Measurements from ENCODE around the gene DMPK.

The DMPK gene

DNA sequence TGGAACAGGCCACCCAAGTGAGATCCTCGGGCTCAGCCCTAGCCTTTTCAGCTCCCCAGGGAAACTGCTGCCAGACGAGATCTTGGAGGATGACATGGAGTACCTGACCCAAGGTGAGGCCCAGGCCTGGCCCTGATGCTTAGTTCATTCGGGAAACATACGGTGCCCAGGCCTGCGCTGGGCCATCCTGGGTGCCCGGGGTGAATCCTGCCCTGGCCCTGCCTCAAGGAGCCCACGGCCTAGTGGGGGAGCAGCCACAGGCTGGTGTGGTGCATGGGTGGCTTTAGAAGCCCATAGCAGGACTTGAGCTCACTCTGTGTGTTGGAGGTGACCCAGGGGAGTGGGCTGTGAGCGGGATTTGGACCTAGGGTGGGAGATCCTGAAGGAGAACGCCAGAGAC is 23.4 kb downstream of the DMPK start:
- Histone ChIP-seq H3K36me3 (ENCODE audit: low read length) (no peaks in the 10 kb centered on the region), H3K9ac (ENCODE audit: low read length) (no peak overlapping the region), H3K9me2 (replicated peaks; ENCODE audit: insufficient read depth, low read length) (no peaks in the 10 kb centered on the region), H3F3A (ENCODE audit: insufficient read depth) (no peaks in the 10 kb centered on the region), H3K27me3 (ENCODE audit: low read length) (no peaks in the 10 kb centered on the region), H3K4me3 (ENCODE audit: insufficient read depth, low read length, poor library complexity, severe bottlenecking) (no peak overlapping the region), H3K79me2 (ENCODE audit: insufficient read depth, low read length) (no peaks in the 10 kb centered on the region), H4K20me1 (ENCODE audit: low read depth, low read length) (no peaks in the 10 kb centered on the region), H3K9me3 (ENCODE audit: insufficient read depth, low read length) (no peaks in the 10 kb centered on the region), H3K27ac (ENCODE audit: low read depth, low read length) (no peak overlapping the region), H2AFZ (ENCODE audit: low read depth, low read length, severe bottlenecking) (no peak overlapping the region), H3K4me2 (ENCODE audit: low read depth, low read length, poor library complexity, severe bottlenecking) (no peak overlapping the region)
- TF ChIP-seq, protein P1, sequence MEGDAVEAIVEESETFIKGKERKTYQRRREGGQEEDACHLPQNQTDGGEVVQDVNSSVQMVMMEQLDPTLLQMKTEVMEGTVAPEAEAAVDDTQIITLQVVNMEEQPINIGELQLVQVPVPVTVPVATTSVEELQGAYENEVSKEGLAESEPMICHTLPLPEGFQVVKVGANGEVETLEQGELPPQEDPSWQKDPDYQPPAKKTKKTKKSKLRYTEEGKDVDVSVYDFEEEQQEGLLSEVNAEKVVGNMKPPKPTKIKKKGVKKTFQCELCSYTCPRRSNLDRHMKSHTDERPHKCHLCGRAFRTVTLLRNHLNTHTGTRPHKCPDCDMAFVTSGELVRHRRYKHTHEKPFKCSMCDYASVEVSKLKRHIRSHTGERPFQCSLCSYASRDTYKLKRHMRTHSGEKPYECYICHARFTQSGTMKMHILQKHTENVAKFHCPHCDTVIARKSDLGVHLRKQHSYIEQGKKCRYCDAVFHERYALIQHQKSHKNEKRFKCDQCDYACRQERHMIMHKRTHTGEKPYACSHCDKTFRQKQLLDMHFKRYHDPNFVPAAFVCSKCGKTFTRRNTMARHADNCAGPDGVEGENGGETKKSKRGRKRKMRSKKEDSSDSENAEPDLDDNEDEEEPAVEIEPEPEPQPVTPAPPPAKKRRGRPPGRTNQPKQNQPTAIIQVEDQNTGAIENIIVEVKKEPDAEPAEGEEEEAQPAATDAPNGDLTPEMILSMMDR (IDR thresholded peaks at IDR 0.05; ENCODE audit: insufficient read depth, low read length, poor library complexity, severe bottlenecking) = no peak
- no peak for TF ChIP-seq EZH2phosphoT487 (conservative IDR thresholded peaks at IDR 0.05; ENCODE audit: low read length)

DNA sequence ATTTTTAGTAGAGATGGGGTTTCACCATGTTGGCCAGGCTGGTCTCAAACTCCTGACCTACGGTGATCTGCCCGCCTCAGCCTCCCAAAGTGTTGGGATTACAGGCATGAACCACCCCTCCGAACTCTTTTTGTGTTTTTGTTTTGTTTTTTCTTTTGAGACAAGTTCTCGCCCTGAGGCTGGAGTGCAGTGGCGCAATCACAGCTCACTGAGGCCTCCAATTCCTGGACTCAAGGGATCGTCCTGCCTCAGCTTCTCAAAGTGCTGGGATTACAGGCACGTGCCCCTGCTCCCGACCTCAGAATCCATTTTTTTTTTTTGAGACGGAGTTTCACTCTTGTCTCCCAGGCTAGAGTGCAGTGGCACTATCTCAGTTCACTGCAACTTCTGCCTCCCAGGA is 24.6 kb downstream of the DMPK start:
- TF ChIP-seq EZH2phosphoT487 (conservative IDR thresholded peaks at IDR 0.05; ENCODE audit: low read length) = no peak
- TF ChIP-seq, protein P1 (IDR thresholded peaks at IDR 0.05; ENCODE audit: insufficient read depth, low read length, poor library complexity, severe bottlenecking) = no peak
- no peaks in the 10 kb centered on the region for H3F3A ChIP-seq (ENCODE audit: insufficient read depth)
- H3K4me2 ChIP-seq (ENCODE audit: low read depth, low read length, poor library complexity, severe bottlenecking) = no peak overlapping the region

DNA sequence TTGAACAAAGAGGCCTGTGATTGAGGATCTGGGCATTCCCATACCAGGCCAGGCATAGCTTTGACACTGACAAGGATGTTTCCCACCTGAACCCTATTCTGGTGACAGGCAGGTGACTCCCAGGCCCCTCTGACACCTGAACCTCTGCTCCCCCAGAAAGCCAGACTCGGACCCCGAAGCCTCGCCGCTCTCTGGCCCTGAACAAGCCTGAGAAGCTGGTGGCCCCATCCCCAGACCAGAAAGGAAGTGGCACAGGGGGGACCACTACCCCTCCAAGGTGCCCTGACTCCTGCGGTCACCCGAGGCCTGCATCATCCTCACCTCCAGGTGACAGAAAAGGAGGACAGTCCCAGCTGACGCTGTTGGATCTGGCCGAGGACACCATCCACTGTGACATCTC is 28.0 kb downstream of the DMPK start:
- Histone ChIP-seq H3K9me3 (ENCODE audit: insufficient read depth, low read length) (no peaks in the 10 kb centered on the region), H3K27me3 (ENCODE audit: low read length) (no peaks in the 10 kb centered on the region), H3K9ac (ENCODE audit: low read length) (no peak overlapping the region), H3K9me2 (replicated peaks; ENCODE audit: insufficient read depth, low read length) (no peaks in the 10 kb centered on the region), H3K4me2 (ENCODE audit: low read depth, low read length, poor library complexity, severe bottlenecking) (no peak overlapping the region), H4K20me1 (ENCODE audit: low read depth, low read length) (no peaks in the 10 kb centered on the region), H3K36me3 (ENCODE audit: low read length) (no peaks in the 10 kb centered on the region), H2AFZ (ENCODE audit: low read depth, low read length, severe bottlenecking) (no peak overlapping the region), H3K27ac (ENCODE audit: low read depth, low read length) (no peak overlapping the region), H3K4me3 (ENCODE audit: insufficient read depth, low read length, poor library complexity, severe bottlenecking) (no peak overlapping the region), H3F3A (ENCODE audit: insufficient read depth) (no peaks in the 10 kb centered on the region), H3K79me2 (ENCODE audit: insufficient read depth, low read length) (no peaks in the 10 kb centered on the region)
- TF ChIP-seq EZH2phosphoT487 (conservative IDR thresholded peaks at IDR 0.05; ENCODE audit: low read length) = no peak
- TF ChIP-seq, protein P1 (IDR thresholded peaks at IDR 0.05; ENCODE audit: insufficient read depth, low read length, poor library complexity, severe bottlenecking) = no peak

More for the DNA sequence above, 24.6 kb downstream of the DMPK start:
- Histone ChIP-seq H3K9me2 (replicated peaks; ENCODE audit: insufficient read depth, low read length) (no peaks in the 10 kb centered on the region), H3K4me3 (ENCODE audit: insufficient read depth, low read length, poor library complexity, severe bottlenecking) (no peak overlapping the region), H3K36me3 (ENCODE audit: low read length) (no peaks in the 10 kb centered on the region), H2AFZ (ENCODE audit: low read depth, low read length, severe bottlenecking) (no peak overlapping the region), H3K9ac (ENCODE audit: low read length) (no peak overlapping the region), H4K20me1 (ENCODE audit: low read depth, low read length) (no peaks in the 10 kb centered on the region), H3K27me3 (ENCODE audit: low read length) (no peaks in the 10 kb centered on the region), H3K79me2 (ENCODE audit: insufficient read depth, low read length) (no peaks in the 10 kb centered on the region), H3K27ac (ENCODE audit: low read depth, low read length) (no peak overlapping the region), H3K9me3 (ENCODE audit: insufficient read depth, low read length) (no peaks in the 10 kb centered on the region)
